ENCODE data around the gene MPRIP.
"Not testable (repeated sequence)": the region's sequence is repeated elsewhere in the genome, so short reads cannot be mapped to it uniquely, and the experiment has no call there.

The MPRIP gene

DNA sequence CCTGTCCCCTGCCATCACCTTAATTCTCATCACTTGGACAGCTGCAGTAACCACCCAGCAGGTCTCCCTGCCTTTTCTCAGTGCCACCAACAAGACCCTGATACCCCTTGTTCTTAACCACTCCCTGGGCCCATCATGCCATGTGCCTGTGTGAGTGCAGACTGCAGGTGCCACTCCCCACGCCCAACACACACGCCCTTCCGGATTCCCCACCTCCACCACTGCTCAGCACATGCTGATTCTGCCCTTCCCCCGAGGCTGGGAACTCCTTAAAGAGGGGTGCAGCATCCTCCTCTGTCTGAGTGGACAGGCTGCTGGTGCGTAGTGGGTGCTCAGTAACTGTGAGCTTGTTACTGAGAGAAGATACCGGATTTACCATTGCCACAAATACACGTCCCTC lies 111.5 kb downstream of the MPRIP start:
- no peak for DNase-seq

- DNase-seq: no peak
Measured at GRCh38 chr17:17154556-17154955, 112.3 kb downstream of the MPRIP start.

- no peak for DNase-seq
Measured at GRCh38 chr17:17154981-17155380, 112.7 kb downstream of the MPRIP start.

GRCh38 chr17:17155568-17155967 lies 113.3 kb downstream of the MPRIP start:
- no peak for DNase-seq

DNA sequence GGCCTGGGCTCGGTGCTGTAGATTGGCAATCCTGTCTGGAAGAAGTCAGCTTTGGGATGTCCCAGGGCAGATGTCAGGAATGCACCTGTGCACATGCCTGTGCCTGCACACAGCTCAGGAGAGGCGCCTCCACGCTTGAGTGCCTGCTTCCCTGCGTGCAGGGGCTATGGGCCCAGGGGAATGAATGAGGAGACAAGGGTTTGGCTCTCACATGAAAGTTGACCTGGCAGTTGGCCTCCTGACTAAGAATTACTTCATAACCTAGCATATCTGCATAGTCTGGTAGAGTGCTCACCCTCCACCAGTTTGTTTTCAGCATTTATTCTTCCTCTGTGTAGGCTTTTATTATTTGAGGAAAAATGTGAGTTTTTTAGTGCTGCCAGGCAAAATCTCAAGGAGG lies 113.8 kb downstream of the MPRIP start:
- no peak for DNase-seq

- DNase-seq: no peak
Measured at GRCh38 chr17:17156511-17156910, 114.3 kb downstream of the MPRIP start.

GRCh38 chr17:17157041-17157440 lies 114.8 kb downstream of the MPRIP start:
- DNase-seq: no peak

GRCh38 chr17:17158506-17158905 lies 116.2 kb downstream of the MPRIP start:
- DNase-seq: not testable (repeated sequence)

DNA sequence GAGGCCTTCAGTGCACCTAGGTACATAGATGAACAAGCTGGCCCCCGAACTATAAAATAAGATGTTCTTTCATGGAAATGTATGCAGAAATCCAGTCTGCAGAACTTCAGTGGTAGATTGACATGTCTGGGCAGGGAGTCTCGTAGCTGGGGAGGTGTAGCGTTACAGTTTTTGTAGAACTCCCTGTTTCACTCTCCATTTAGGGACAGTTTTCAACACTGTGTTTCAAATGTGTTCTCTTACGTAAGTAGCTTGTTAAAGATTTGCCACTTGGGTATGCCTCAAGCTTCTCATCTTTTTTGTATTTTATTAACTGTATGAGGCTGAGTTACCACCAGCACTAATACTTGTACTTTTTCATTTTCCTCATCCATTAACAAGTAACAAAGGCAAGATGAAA lies 117.3 kb downstream of the MPRIP start:
- no peak for DNase-seq

GRCh38 chr17:17161121-17161520 lies 118.9 kb downstream of the MPRIP start:
- DNase-seq: no peak

GRCh38 chr17:17161759-17162158 lies 119.5 kb downstream of the MPRIP start:
- DNase-seq: no peak

GRCh38 chr17:17164156-17164555 lies 121.9 kb downstream of the MPRIP start:
- DNase-seq: no peak

DNA sequence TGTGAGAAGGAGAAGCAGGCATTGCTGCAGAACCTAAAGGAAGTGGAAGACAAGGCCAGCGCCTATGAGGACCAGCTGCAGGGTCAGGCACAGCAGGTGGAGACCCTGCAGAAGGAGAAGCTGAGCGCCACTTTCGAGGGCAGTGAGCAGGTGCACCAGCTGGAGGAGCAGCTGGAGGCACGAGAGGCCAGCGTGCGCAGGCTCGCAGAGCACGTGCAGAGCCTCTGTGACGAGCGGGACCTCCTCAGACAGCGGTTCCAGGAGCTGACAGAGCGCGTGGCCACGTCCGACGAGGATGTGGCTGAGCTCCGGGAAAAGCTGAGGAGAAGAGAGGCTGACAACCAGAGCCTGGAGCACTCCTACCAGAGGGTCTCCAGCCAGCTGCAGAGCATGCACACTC lies 122.4 kb downstream of the MPRIP start:
- DNase-seq: no peak

DNA sequence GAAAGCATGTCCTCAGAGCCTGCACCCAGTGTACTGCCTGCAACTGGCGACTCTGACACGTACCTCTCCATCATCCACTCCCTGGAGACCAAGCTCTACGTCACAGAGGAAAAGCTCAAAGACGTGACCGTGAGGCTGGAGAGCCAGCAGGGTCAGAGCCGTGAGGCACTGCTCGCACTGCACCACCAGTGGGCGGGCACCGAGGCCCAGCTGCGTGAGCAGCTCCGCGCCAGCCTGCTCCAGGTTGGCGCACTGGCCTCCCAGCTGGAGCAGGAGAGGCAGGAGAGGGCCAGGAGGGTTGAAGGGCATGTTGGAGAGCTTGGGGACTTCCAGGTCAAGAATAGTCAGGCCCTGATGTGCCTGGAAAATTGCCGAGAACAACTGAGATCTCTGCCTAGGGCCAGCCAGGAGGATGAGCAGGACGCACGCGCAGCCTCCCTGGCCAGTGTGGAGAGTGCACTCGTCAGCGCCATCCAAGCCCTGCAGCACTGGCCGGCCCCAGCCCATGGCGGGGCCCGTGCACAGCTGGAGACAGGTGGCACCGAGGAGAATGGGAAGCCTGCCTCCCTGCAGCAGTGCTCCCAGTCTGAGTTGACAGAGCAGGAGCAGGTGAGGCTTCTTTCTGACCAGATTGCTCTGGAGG lies 123.5 kb downstream of the MPRIP start:
- DNase-seq: no peak

GRCh38 chr17:17166446-17166845 lies 124.2 kb downstream of the MPRIP start:
- no peak for DNase-seq

DNA sequence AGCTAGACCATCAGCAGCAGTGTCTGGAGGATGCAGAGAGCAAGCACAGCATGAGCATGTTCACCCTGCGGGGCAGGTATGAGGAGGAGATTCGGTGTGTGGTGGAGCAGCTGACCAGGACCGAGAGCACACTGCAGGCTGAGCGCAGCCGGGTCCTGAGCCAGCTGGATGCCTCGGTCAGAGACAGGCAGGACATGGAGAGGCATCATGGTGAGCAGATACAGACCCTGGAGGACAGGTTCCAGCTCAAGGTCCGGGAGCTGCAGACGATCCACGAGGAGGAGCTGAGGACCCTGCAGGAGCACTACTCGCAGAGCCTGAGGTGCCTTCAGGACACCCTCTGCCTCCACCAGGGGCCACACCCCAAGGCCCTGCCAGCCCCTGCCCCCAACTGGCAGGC lies 125.1 kb downstream of the MPRIP start:
- no peak for DNase-seq

DNA sequence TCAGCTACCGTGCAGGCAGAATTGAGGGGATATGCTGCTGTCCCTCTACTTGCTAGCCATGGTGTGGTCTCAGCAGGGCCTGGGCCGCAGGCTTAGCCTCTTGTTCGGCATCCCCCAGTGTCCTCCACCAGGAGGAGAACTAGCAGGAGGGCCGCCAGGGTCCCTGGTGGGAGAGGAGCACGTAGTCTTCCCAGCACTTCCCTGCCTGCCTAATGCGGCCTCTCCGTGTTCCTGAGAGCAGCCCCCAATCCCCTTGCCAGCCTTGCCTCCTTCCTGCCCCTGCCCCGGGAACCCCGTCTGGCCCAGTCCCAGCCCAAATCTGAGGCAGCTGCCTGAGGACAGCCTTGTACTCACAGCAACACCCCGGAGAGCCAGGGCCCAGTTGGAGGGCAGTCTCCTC lies 125.7 kb downstream of the MPRIP start:
- DNase-seq: no peak

- DNase-seq: no peak
Measured at GRCh38 chr17:17168401-17168800, 126.1 kb downstream of the MPRIP start.

GRCh38 chr17:17169396-17169795 lies 127.1 kb downstream of the MPRIP start:
- no peak for DNase-seq

- DNase-seq: no peak
Measured at GRCh38 chr17:17170346-17170985, 128.2 kb downstream of the MPRIP start.

- DNase-seq: no peak
Measured at GRCh38 chr17:17171186-17171585, 128.9 kb downstream of the MPRIP start.

- no peak for DNase-seq
Measured at GRCh38 chr17:17172001-17172939, 130.0 kb downstream of the MPRIP start.

- no peak for DNase-seq
Measured at GRCh38 chr17:17172990-17173389, 130.7 kb downstream of the MPRIP start.

DNA sequence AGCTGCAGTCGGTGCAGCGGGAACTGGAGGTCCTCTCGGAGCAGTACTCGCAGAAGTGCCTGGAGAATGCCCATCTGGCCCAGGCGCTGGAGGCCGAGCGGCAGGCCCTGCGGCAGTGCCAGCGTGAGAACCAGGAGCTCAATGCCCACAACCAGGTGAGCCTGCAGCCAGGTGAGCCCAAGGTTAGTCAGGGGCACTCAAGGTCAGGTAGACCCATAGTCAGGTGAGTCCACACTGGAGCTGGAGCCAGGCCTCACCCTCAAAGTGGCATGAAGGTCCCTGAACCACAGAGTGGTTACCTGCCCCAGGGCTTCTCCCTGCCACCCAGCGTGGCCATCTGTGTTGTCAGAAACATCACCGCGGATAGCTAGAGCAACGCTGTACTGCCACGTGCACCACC lies 131.7 kb downstream of the MPRIP start:
- no peak for DNase-seq
